GM23338 (cell line): Measurements from ENCODE around the gene DPEP2NB. TPM values are rescaled to one million over a fixed set of nuclear protein-coding genes. Genes with fewer than 3 reads are reported as not detected.

ENCODE experiments used
- ATAC-seq: fragments of 200-7000 bp; cut with Tn5 transposase; 3 replicates; pipeline ENCODE4 v1.9.1; 2020
- DNase-seq: peaks from one replicate; pipeline ENCODE4 v3.0.0-alpha.2; 2015; ENCODE audit warnings: low spot score
- H2AFZ ChIP-seq: fragments of 200-600 bp; sonication (generic); 2 replicates; pipeline ENCODE4 v1.8.0; 2016; ENCODE audit warnings: antibody characterized with exemption, mild to moderate bottlenecking, moderate library complexity
- H3F3A ChIP-seq: fragments of 200-600 bp; sonication (generic); replicated peaks from 2 replicates; pipeline ENCODE4 v1.8.0; 2017; ENCODE audit warnings: antibody characterized with exemption, mixed run types, low read depth
- H3K27ac ChIP-seq: fragments of 200-600 bp; sonication (generic); 2 replicates; pipeline ENCODE4 v1.6.1; 2016; ENCODE audit warnings: low read depth
- H3K27me3 ChIP-seq: fragments of 200-600 bp; sonication (generic); 2 replicates; pipeline ENCODE4 v1.8.0; 2016; ENCODE audit warnings: mild to moderate bottlenecking, mixed run types, moderate library complexity; ENCODE audit not compliant: insufficient read depth
- H3K36me3 ChIP-seq: fragments of 200-600 bp; sonication (generic); 2 replicates; pipeline ENCODE4 v1.8.0; 2016; ENCODE audit warnings: mild to moderate bottlenecking; ENCODE audit not compliant: insufficient read depth
- H3K4me1 ChIP-seq: fragments of 200-600 bp; sonication (generic); 2 replicates; pipeline ENCODE4 v1.8.0; 2016; ENCODE audit warnings: mild to moderate bottlenecking, moderate library complexity; ENCODE audit not compliant: insufficient read depth
- H3K4me2 ChIP-seq: fragments of 200-600 bp; sonication (generic); 2 replicates; pipeline ENCODE4 v1.7.1; 2017; ENCODE audit warnings: mixed run types
- H3K4me3 ChIP-seq: fragments of 200-600 bp; sonication (generic); 2 replicates; pipeline ENCODE4 v1.6.1; 2016; ENCODE audit warnings: mixed run types
- H3K79me2 ChIP-seq: fragments of 200-600 bp; sonication (generic); replicated peaks from 2 replicates; pipeline ENCODE4 v1.8.0; 2017; ENCODE audit warnings: mild to moderate bottlenecking; ENCODE audit not compliant: insufficient read depth
- H3K9me2 ChIP-seq: fragments of 200-600 bp; sonication (generic); 2 replicates; pipeline ENCODE4 v1.8.0; 2017; ENCODE audit not compliant: insufficient read depth
- H4K20me1 ChIP-seq: fragments of 200-600 bp; sonication (generic); replicated peaks from 2 replicates; pipeline ENCODE4 v1.8.0; 2017; ENCODE audit warnings: mild to moderate bottlenecking; ENCODE audit not compliant: insufficient read depth
- H3K27ac Mint-ChIP-seq: 2 replicates; pipeline ENCODE4 v1.8.0; 2020; ENCODE audit warnings: inconsistent platforms, mild to moderate bottlenecking, moderate library complexity, mixed read lengths
- H3K27me3 Mint-ChIP-seq: 3 replicates; pipeline ENCODE4 v1.8.0; 2022; ENCODE audit warnings: low read depth, mild to moderate bottlenecking, moderate library complexity, mixed read lengths, inconsistent platforms; ENCODE audit not compliant: insufficient read depth, poor library complexity
- H3K36me3 Mint-ChIP-seq: 3 replicates; pipeline ENCODE4 v1.8.0; 2021; ENCODE audit warnings: low read depth, mild to moderate bottlenecking, inconsistent platforms, moderate library complexity, mixed read lengths
- H3K4me1 Mint-ChIP-seq: 3 replicates; pipeline ENCODE4 v1.8.0; 2020; ENCODE audit warnings: mild to moderate bottlenecking, inconsistent platforms, mixed read lengths
- H3K4me3 Mint-ChIP-seq: 3 replicates; pipeline ENCODE4 v1.8.0; 2021; ENCODE audit warnings: moderate library complexity, mild to moderate bottlenecking, inconsistent platforms, mixed read lengths
- H3K9me3 Mint-ChIP-seq: 3 replicates; pipeline ENCODE4 v1.8.0; 2020; ENCODE audit warnings: moderate library complexity, mild to moderate bottlenecking, inconsistent platforms, mixed read lengths
- CREB1 ChIP-seq: fragments of 250-450 bp; sonication (Bioruptor Pico); IDR thresholded peaks from 2 replicates; pipeline ENCODE4 v1.5.0; 2020; ENCODE audit warnings: low read depth, mild to moderate bottlenecking, moderate library complexity
- CTCF ChIP-seq, 2 experiments: fragments of 200-600 bp in 1 of 2; sonication (generic) in 1 of 2; conservative IDR thresholded peaks; 2 replicates each; pipeline versions ENCODE4 v1.5.1 to v1.6.1; 2016 to 2017; ENCODE audit warnings: antibody characterized with exemption in 2 of 2, low read depth in 2 of 2, mild to moderate bottlenecking in 2 of 2, moderate library complexity in 1 of 2
- ETS1 ChIP-seq: IDR thresholded peaks from 2 replicates; pipeline ENCODE4 v1.6.1; 2016; ENCODE audit warnings: antibody characterized with exemption
- EZH2 ChIP-seq: fragments of 200-600 bp; sonication (generic); IDR thresholded peaks from one replicate; pipeline ENCODE4 v1.8.0; 2017; ENCODE audit warnings: antibody characterized with exemption, mild to moderate bottlenecking, low read depth; ENCODE audit not compliant: unreplicated experiment
- EZH2phosphoT487 ChIP-seq: fragments of 200-600 bp; sonication (generic); IDR thresholded peaks from one replicate; pipeline ENCODE4 v1.8.1; 2018; ENCODE audit warnings: antibody characterized with exemption; ENCODE audit not compliant: unreplicated experiment
- JUNB ChIP-seq: IDR thresholded peaks from one replicate; pipeline ENCODE4 v1.6.1; 2016; ENCODE audit warnings: antibody characterized with exemption; ENCODE audit not compliant: unreplicated experiment
- NANOG ChIP-seq: IDR thresholded peaks from 2 replicates; pipeline ENCODE4 v1.6.1; 2016; ENCODE audit warnings: antibody characterized with exemption, borderline replicate concordance
- POLR2AphosphoS5 ChIP-seq: IDR thresholded peaks from 2 replicates; pipeline ENCODE4 v1.6.1; 2016; ENCODE audit warnings: antibody characterized with exemption, low read depth
- REST ChIP-seq: IDR thresholded peaks from one replicate; pipeline ENCODE4 v1.6.1; 2018; ENCODE audit warnings: antibody characterized with exemption; ENCODE audit not compliant: unreplicated experiment
- STAT1 ChIP-seq: IDR thresholded peaks from one replicate; pipeline ENCODE4 v1.6.1; 2016; ENCODE audit warnings: antibody characterized with exemption; ENCODE audit not compliant: unreplicated experiment
- ZNF114 ChIP-seq: fragments of 250-450 bp; sonication (Bioruptor Pico); IDR thresholded peaks from 2 replicates; pipeline ENCODE4 v1.5.0; 2020; ENCODE audit warnings: mild to moderate bottlenecking, moderate library complexity
- ZNF331 ChIP-seq: fragments of 250-450 bp; sonication (Bioruptor Pico); IDR thresholded peaks from 2 replicates; pipeline ENCODE4 v1.5.0; 2020; ENCODE audit warnings: low read depth, mild to moderate bottlenecking, moderate library complexity
- ZNF462 ChIP-seq: fragments of 250-450 bp; sonication (Bioruptor Pico); IDR thresholded peaks from 2 replicates; pipeline ENCODE4 v1.5.0; 2020; ENCODE audit warnings: mild to moderate bottlenecking, moderate library complexity
- polyA plus RNA-seq: library from polyadenylated mRNA; unstranded; fragments of >200 nt; fragmentation: Nextera tagmentation; extraction: Ambion mirVana; gene quantifications from 2 replicates; pipeline ENCODE4 v1.2.1, GENCODE V29; 2016
- total RNA-seq: library from RNA; depleted of rRNA; stranded (reverse); fragments of >200 nt; shearing (Covaris generic); gene quantifications from 2 replicates; pipeline ENCODE4 v1.2.3, GENCODE V29; 2014

Gene DPEP2NB
- total and polyA plus RNA-seq, 2 experiments from 2014 or later, result not detected

- peak overlapping the region; percentile 92 for H2AFZ ChIP-seq
- TF ChIP-seq JUNB, result no peak
- no peak for TF ChIP-seq ZNF331 (CRISPR knock-in tag)
- TF ChIP-seq ZNF462 (CRISPR knock-in tag), result no peak
- no peak for TF ChIP-seq CTCF (conservative IDR thresholded peaks at IDR 0.05; ENCODE audit: low read depth in 2 of 2)
- TF ChIP-seq EZH2, result no peak
- TF ChIP-seq CREB1, result no peak
- no peak for TF ChIP-seq NANOG
- no peak for TF ChIP-seq EZH2phosphoT487
- no peak for TF ChIP-seq POLR2AphosphoS5
- TF ChIP-seq ETS1, result no peak
- no peak for TF ChIP-seq ZNF114 (CRISPR knock-in tag)
- TF ChIP-seq STAT1, result no peak
- no peak for TF ChIP-seq REST
- H3K27me3 ChIP-seq, result no peaks in the 10 kb centered on the region
- H4K20me1 ChIP-seq, result no peaks in the 10 kb centered on the region
- no peak; the same call in 2 of the 3 replicates for ATAC-seq
- peaks cover 11% of the 10 kb centered on the region for H3K27me3 Mint-ChIP-seq
- no peaks in the 10 kb centered on the region for H3K9me3 Mint-ChIP-seq
- no peak overlapping the region for H3K4me3 Mint-ChIP-seq
- H3K4me3 ChIP-seq, result no peak overlapping the region
- no peak overlapping the region for H3K4me2 ChIP-seq
- H3K36me3 ChIP-seq, result no peaks in the 10 kb centered on the region
- no peak for DNase-seq
- no peak overlapping the region for H3K27ac Mint-ChIP-seq
- H3K4me1 Mint-ChIP-seq, result peaks cover 15% of the 10 kb centered on the region
- no peaks in the 10 kb centered on the region for H3K79me2 ChIP-seq
- no peaks in the 10 kb centered on the region for H3K36me3 Mint-ChIP-seq
- 0 out of 2 replicates have a peak, but pooled peaks cover 4% of the 10 kb centered on the region for H3K9me2 ChIP-seq
- H3F3A ChIP-seq, result no peaks in the 10 kb centered on the region
- H3K4me1 ChIP-seq, result no peaks in the 10 kb centered on the region
- H3K27ac ChIP-seq, result no peak overlapping the region
Observed at GRCh38 chr16:68005211-68005610, 10.5 kb downstream of the DPEP2NB start.
